H1 (cell line): ENCODE data around the gene NDNF. TPM values are rescaled to one million over a fixed set of nuclear protein-coding genes. Genes with fewer than 3 reads are reported as not detected.

Experiments
- CTCF ChIA-PET: fragments of 300-600 bp; sonication (Branson Sonifier 250); formaldehyde crosslinking; loops from one replicate; lab custom pipeline; 2021; ENCODE audit not compliant: partially characterized antibody; lab: Charles Lee
- POLR2A ChIA-PET: fragments of 300-600 bp; sonication (Branson Sonifier 250); formaldehyde crosslinking; loops from one replicate; lab custom pipeline; 2021; ENCODE audit warnings: inconsistent platforms; ENCODE audit not compliant: partially characterized antibody; lab: Charles Lee
- DNase-seq, 2 experiments: peaks; one replicate each; pipeline versions ENCODE4 v3.0.0 to v3.0.0-alpha.2; 2010 to 2022; ENCODE audit warnings: low spot score in 2 of 2, low read depth in 1 of 2, mixed read lengths in 1 of 2
- FAIRE-seq: peaks from 2 replicates; lab custom pipeline; 2011; peaks lifted over from hg19 to GRCh38; lab: Jason Lieb, UNC
- H2AFZ ChIP-seq: 2 replicates; pipeline ENCODE4 v1.8.1; 2012; ENCODE audit warnings: low read length, inconsistent platforms
- H2AK5ac ChIP-seq: 2 replicates; pipeline ENCODE4 v1.6.1; 2013; ENCODE audit warnings: low read depth, low read length
- H2BK120ac ChIP-seq: replicated peaks from 2 replicates; pipeline ENCODE3; 2013; ENCODE audit warnings: low read depth, low read length, inconsistent platforms
- H2BK12ac ChIP-seq: 2 replicates; pipeline ENCODE4 v1.6.1; 2013; ENCODE audit warnings: low read depth, low read length
- H2BK15ac ChIP-seq: 2 replicates; pipeline ENCODE4 v1.6.1; 2013; ENCODE audit warnings: low read length
- H2BK20ac ChIP-seq: 2 replicates; pipeline ENCODE4 v1.6.1; 2013; ENCODE audit warnings: low read length
- H2BK5ac ChIP-seq: 2 replicates; pipeline ENCODE4 v1.6.1; 2013; ENCODE audit warnings: low read depth, low read length
- H3K14ac ChIP-seq: 2 replicates; pipeline ENCODE4 v1.6.1; 2013; ENCODE audit warnings: inconsistent platforms; ENCODE audit not compliant: insufficient read length
- H3K18ac ChIP-seq: 2 replicates; pipeline ENCODE4 v1.6.1; 2013; ENCODE audit warnings: low read length; ENCODE audit errors: extremely low read depth
- H3K23ac ChIP-seq: 2 replicates; pipeline ENCODE4 v1.6.1; 2013; ENCODE audit warnings: inconsistent platforms; ENCODE audit not compliant: insufficient read length
- H3K23me2 ChIP-seq: 2 replicates; pipeline ENCODE4 v1.6.1; 2013; ENCODE audit warnings: low read depth, low read length
- H3K27ac ChIP-seq: 2 replicates; pipeline ENCODE4 v1.6.1; 2011; ENCODE audit warnings: low read depth, low read length, inconsistent platforms
- H3K27me3 ChIP-seq, 4 experiments: replicated peaks in 1 of 4; 1 replicate in 1 of 4; 2 replicates in 3 of 4; pipeline versions ENCODE4 v1.6.1 to v1.8.1; 2011 to 2013; ENCODE audit warnings: low read length in 3 of 4, mild to moderate bottlenecking in 3 of 4, inconsistent platforms in 2 of 4, mixed read lengths in 2 of 4, moderate library complexity in 1 of 4; ENCODE audit not compliant: control insufficient read depth in 3 of 4, insufficient read depth in 3 of 4; ENCODE audit errors: extremely low read depth in 1 of 4
- H3K36me3 ChIP-seq, 4 experiments: 2 replicates each; pipeline versions ENCODE4 v1.6.1 to v1.8.1; 2011 to 2013; ENCODE audit warnings: mild to moderate bottlenecking in 4 of 4, low read length in 3 of 4, moderate library complexity in 2 of 4, control low read depth in 1 of 4, inconsistent platforms in 1 of 4; ENCODE audit not compliant: insufficient read depth in 4 of 4, control insufficient read depth in 2 of 4
- H3K4ac ChIP-seq: replicated peaks from 2 replicates; pipeline ENCODE3; 2013; ENCODE audit warnings: low read length, low read depth, mixed read lengths, inconsistent platforms; ENCODE audit not compliant: insufficient read length
- H3K4me1 ChIP-seq, 4 experiments: replicated peaks in 1 of 4; 1 replicate in 1 of 4; 2 replicates in 3 of 4; pipeline versions ENCODE4 v1.6.1 to v1.8.1; 2011 to 2013; ENCODE audit warnings: low read length in 3 of 4, inconsistent platforms in 2 of 4, mixed read lengths in 1 of 4; ENCODE audit not compliant: insufficient read depth in 4 of 4, control insufficient read depth in 3 of 4
- H3K4me2 ChIP-seq, 2 experiments: 2 replicates each; pipeline versions ENCODE4 v1.6.1 to v1.8.1; 2011 to 2013; ENCODE audit warnings: low read depth in 2 of 2, low read length in 2 of 2, control low read depth in 1 of 2, inconsistent platforms in 1 of 2, mild to moderate bottlenecking in 1 of 2; ENCODE audit not compliant: insufficient read depth in 1 of 2
- H3K4me3 ChIP-seq, 4 experiments: fragments of 200-600, 300-600 bp in 1 of 4; sonication (generic), shearing (Covaris generic), sonication (Bioruptor Twin) in 1 of 4; 2 replicates each; pipeline versions ENCODE4 v1.5.1 to v1.8.1; 2011 to 2016; ENCODE audit warnings: low read length in 4 of 4, low read depth in 3 of 4, control low read depth in 2 of 4, inconsistent platforms in 2 of 4, mild to moderate bottlenecking in 2 of 4, mixed read lengths in 1 of 4, moderate library complexity in 1 of 4; ENCODE audit not compliant: insufficient read depth in 2 of 4; ENCODE audit errors: extremely low read depth in 1 of 4
- H3K56ac ChIP-seq: replicated peaks from 2 replicates; pipeline ENCODE3; 2013; ENCODE audit warnings: low read depth, mild to moderate bottlenecking, mixed read lengths, low read length, inconsistent platforms; ENCODE audit not compliant: insufficient read length
- H3K79me1 ChIP-seq: 2 replicates; pipeline ENCODE4 v1.6.1; 2013; ENCODE audit warnings: low read depth, low read length, control low read depth
- H3K79me2 ChIP-seq, 2 experiments: 2 replicates each; pipeline versions ENCODE4 v1.6.1 to v1.8.1; 2012 to 2013; ENCODE audit warnings: low read length in 2 of 2, mild to moderate bottlenecking in 2 of 2, inconsistent platforms in 1 of 2; ENCODE audit not compliant: insufficient read depth in 2 of 2, control insufficient read depth in 1 of 2
- H3K9ac ChIP-seq, 4 experiments: replicated peaks in 1 of 4; 1 replicate in 1 of 4; 2 replicates in 3 of 4; pipeline versions ENCODE4 v1.6.1 to v1.8.1; 2011 to 2013; ENCODE audit warnings: low read depth in 3 of 4, low read length in 3 of 4, control low read depth in 2 of 4, mild to moderate bottlenecking in 2 of 4, moderate library complexity in 2 of 4, inconsistent platforms in 1 of 4; ENCODE audit errors: extremely low read depth in 1 of 4
- H3K9me3 ChIP-seq, 2 experiments: 2 replicates each; pipeline versions ENCODE4 v1.6.1 to v1.8.1; 2012 to 2013; ENCODE audit warnings: mild to moderate bottlenecking in 2 of 2, moderate library complexity in 2 of 2, control low read depth in 1 of 2, inconsistent platforms in 1 of 2, low read depth in 1 of 2, low read length in 1 of 2, mixed read lengths in 1 of 2; ENCODE audit not compliant: insufficient read depth in 2 of 2
- H4K20me1 ChIP-seq, 2 experiments: replicated peaks in 1 of 2; 2 replicates each; pipeline versions ENCODE3 to v1.8.1; 2011 to 2013; ENCODE audit warnings: inconsistent platforms in 2 of 2, low read length in 2 of 2, mild to moderate bottlenecking in 1 of 2; ENCODE audit not compliant: insufficient read depth in 2 of 2, control insufficient read depth in 1 of 2
- H4K5ac ChIP-seq: 2 replicates; pipeline ENCODE4 v1.6.1; 2013; ENCODE audit warnings: low read length, low read depth, mixed read lengths, inconsistent platforms; ENCODE audit not compliant: insufficient read length
- H4K8ac ChIP-seq: 2 replicates; pipeline ENCODE4 v1.8.0; 2013; ENCODE audit warnings: mild to moderate bottlenecking, moderate library complexity, low read length, inconsistent platforms; ENCODE audit not compliant: insufficient read depth; ENCODE audit errors: extremely low read depth
- H4K91ac ChIP-seq: replicated peaks from 2 replicates; pipeline ENCODE3; 2013; ENCODE audit warnings: low read length, mixed read lengths, inconsistent platforms; ENCODE audit not compliant: insufficient read length
- ASH2L ChIP-seq: fragments of 200-600, 300-600 bp; sonication (generic); IDR thresholded peaks from one replicate; pipeline ENCODE4 v1.7.1; 2017; ENCODE audit warnings: low read length
- ATF2 ChIP-seq: IDR thresholded peaks from 2 replicates; pipeline ENCODE4 v1.6.1; 2012; ENCODE audit warnings: low read length, inconsistent platforms
- CBX8 ChIP-seq: fragments of 300-800, 300-1000 bp; sonication (generic); IDR thresholded peaks from 2 replicates; pipeline ENCODE4 v1.7.1; 2016; ENCODE audit warnings: low read depth, low read length, borderline replicate concordance
- CTCF ChIP-seq, 3 experiments: IDR thresholded peaks; 1 replicate in 2 of 3; 2 replicates in 1 of 3; pipeline versions ENCODE4 v1.5.1 to v1.6.1; 2011; ENCODE audit warnings: low read length in 3 of 3, mild to moderate bottlenecking in 3 of 3, inconsistent platforms in 2 of 3, low read depth in 1 of 3, moderate library complexity in 1 of 3; ENCODE audit not compliant: insufficient read depth in 1 of 3; ENCODE audit errors: control extremely low read depth in 1 of 3
- MAFK ChIP-seq: IDR thresholded peaks from 2 replicates; pipeline ENCODE4 v1.6.1; 2012; ENCODE audit warnings: low read depth, mild to moderate bottlenecking, improper control_type of control experiment, low read length
- RAD21 ChIP-seq, 2 experiments: IDR thresholded peaks in 1 of 2; conservative IDR thresholded peaks in 1 of 2; 2 replicates each; pipeline ENCODE4 v1.6.1; 2011; ENCODE audit warnings: low read depth in 2 of 2, low read length in 2 of 2, improper control_type of control experiment in 1 of 2, inconsistent platforms in 1 of 2, mild to moderate bottlenecking in 1 of 2, moderate library complexity in 1 of 2
- SP1 ChIP-seq: IDR thresholded peaks from 2 replicates; pipeline ENCODE4 v1.6.1; 2011; ENCODE audit warnings: low read depth, low read length
- WGBS, 2 experiments: shearing (Covaris generic) in 1 of 2; methylation state at CpG; one replicate each; pipeline versions ENCODE4 v1.1.6 to v1.1.7; 2013 to 2015; ENCODE audit warnings: low lambda C conversion rate in 2 of 2, mixed read lengths in 2 of 2, inconsistent platforms in 1 of 2, low coverage in 1 of 2, missing lambda C conversion rate in 1 of 2; ENCODE audit not compliant: insufficient replicate concordance in 2 of 2, insufficient coverage in 1 of 2, insufficient read length in 1 of 2; ENCODE audit errors: extremely low coverage in 1 of 2, missing lambda C conversion rate in 1 of 2; 5-methylcytosine and 5-hydroxymethylcytosine counted together
- polyA plus RNA-seq, 7 experiments: library from polyadenylated mRNA; depleted of rRNA in 3 of 7; stranded (reverse) in 5 of 7; unstranded in 2 of 7; fragments of >200 nt in 5 of 7; fragments of 200-250 nt in 2 of 7; gene quantifications; 1 replicate in 5 of 7; 2 replicates in 1 of 7; 4 replicates in 1 of 7; pipeline versions ENCODE4 v1.2.1 to v1.2.3, GENCODE V29; 2011 to 2013; ENCODE audit warnings: missing spikeins in 2 of 7, mixed read lengths in 2 of 7
- total RNA-seq: library from RNA; stranded (reverse); fragmentation: NEBNext Ultra II Directional; extraction: Animal tissue kit (Norgen Biotek cat#: 25700); gene quantifications from 2 replicates; pipeline ENCODE4 v1.2.1, GENCODE V29; 2021
- TF ChIP-seq, protein P1 (sequence below): IDR thresholded peaks from 2 replicates; pipeline ENCODE4 v1.6.1; 2011; ENCODE audit warnings: low read length, improper control_type of control experiment

The NDNF gene
- total and polyA plus RNA-seq, 2 of the 8 experiments (the other 6 are each of a cell fraction or from before 2014, with no cell fraction given), result 0.70 to 1.6 TPM

DNA sequence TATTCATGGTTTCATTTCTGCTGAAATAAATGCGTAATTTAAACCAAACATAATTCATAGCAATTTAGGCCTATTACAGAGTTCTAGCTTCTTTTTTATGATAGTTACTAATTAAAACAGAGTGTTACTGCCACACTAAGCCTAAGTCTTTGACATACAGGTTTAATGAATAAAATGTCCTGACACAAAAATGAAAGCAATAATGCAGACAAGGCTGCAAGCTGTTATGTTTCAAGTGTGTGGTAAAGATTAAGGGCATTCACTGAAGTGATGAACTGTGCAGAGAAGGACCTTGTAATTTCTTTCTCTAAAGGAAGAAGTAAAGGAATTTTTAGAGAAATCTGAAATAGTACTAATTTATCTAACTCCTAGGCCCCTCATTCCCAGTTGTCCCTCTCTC is 2.9 kb downstream of the NDNF start:
- H3K4ac ChIP-seq, result no peak overlapping the region
- no peak overlapping the region for H2BK20ac ChIP-seq
- H3K79me1 ChIP-seq, result no peaks in the 10 kb centered on the region
- no peak overlapping the region; a peak in 1 of 4 replicates for H3K4me2 ChIP-seq
- no peak overlapping the region for H4K5ac ChIP-seq
- H3K27me3 ChIP-seq, result peaks cover 0 to 23% (median 16%) of the 10 kb centered on the region in 4 experiments; a peak in 6 of 7 replicates
- H3K4me1 ChIP-seq, result peaks cover 0 to 12% (median 4%) of the 10 kb centered on the region in 4 experiments; a peak in 5 of 7 replicates
- no peak overlapping the region for H4K8ac ChIP-seq
- no peak overlapping the region for H3K27ac ChIP-seq
- H2BK120ac ChIP-seq, result no peak overlapping the region
- CTCF ChIA-PET, result interaction anchor here (0.8 to 0.9 kb wide), 2 partner anchors 92 to 420 kb away, joined by 3 to 4 read pairs; no protein-coding TSS in a partner anchor
- H3K9ac ChIP-seq, result no peak overlapping the region
- 96% methylated on average over 1 of the region's 1 CpG; no CpG with 5 or more reads in 1 of the 2 experiments for WGBS, 2 experiments
- H2AK5ac ChIP-seq, result no peak overlapping the region
- no peaks in the 10 kb centered on the region for H3K36me3 ChIP-seq
- H3K23ac ChIP-seq, result no peak overlapping the region
- H4K20me1 ChIP-seq, result no peaks in the 10 kb centered on the region
- no peaks in the 10 kb centered on the region for H3K79me2 ChIP-seq
- POLR2A ChIA-PET, result no interaction called here
- peaks cover 18% of the 10 kb centered on the region for H3K23me2 ChIP-seq
- no peak overlapping the region for H2BK12ac ChIP-seq
- no peaks in the 10 kb centered on the region for H3K9me3 ChIP-seq
- H2AFZ ChIP-seq, result no peak overlapping the region
- H3K14ac ChIP-seq, result no peak overlapping the region
- H2BK5ac ChIP-seq, result no peak overlapping the region
- FAIRE-seq (peak; percentile 19), DNase-seq (no peak)
- no peak overlapping the region for H4K91ac ChIP-seq
- no peak overlapping the region for H3K4me3 ChIP-seq
- no peak overlapping the region for H2BK15ac ChIP-seq
- H3K18ac ChIP-seq, result no peak overlapping the region
- no peak overlapping the region for H3K56ac ChIP-seq
- TF ChIP-seq ATF2 (no peak), MAFK (no peak), CBX8 (no peak), RAD21 (IDR thresholded peaks at IDR 0.05 in 1 of 2, conservative IDR thresholded peaks at IDR 0.05 in 1 of 2; ENCODE audit: low read depth in 2 of 2, low read length in 2 of 2) (no peak), SP1 (no peak), ASH2L (no peak), CTCF (IDR thresholded peaks at IDR 0.05; ENCODE audit: control extremely low read depth in 1 of 3, insufficient read depth in 1 of 3, low read depth in 1 of 3, low read length in 3 of 3) (no peak)
- TF ChIP-seq, protein P1, sequence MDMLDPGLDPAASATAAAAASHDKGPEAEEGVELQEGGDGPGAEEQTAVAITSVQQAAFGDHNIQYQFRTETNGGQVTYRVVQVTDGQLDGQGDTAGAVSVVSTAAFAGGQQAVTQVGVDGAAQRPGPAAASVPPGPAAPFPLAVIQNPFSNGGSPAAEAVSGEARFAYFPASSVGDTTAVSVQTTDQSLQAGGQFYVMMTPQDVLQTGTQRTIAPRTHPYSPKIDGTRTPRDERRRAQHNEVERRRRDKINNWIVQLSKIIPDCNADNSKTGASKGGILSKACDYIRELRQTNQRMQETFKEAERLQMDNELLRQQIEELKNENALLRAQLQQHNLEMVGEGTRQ, result no peak
